Endothelial cell of umbilical vein (primary cell): ENCODE measurements around the gene ADAMTS14. TPM values are rescaled to one million over a fixed set of nuclear protein-coding genes. Genes with fewer than 3 reads are reported as not detected.

Experiments used
- BruUV-seq: library from RNA; stranded (reverse); fragments of 400-500 nt; replicated peaks from 2 replicates; lab custom pipeline; 2021; lab: Mats Ljungman, UMichigan
- CTCF ChIA-PET: fragments of 300-600, 350-600 bp; sonication (Branson Sonifier 250); formaldehyde crosslinking; loops from one replicate; lab custom pipeline; 2021; ENCODE audit warnings: antibody characterized with exemption, inconsistent platforms; lab: Charles Lee
- POLR2A ChIA-PET: fragments of 300-600, 350-600 bp; sonication (Branson Sonifier 250); formaldehyde crosslinking; loops from one replicate; lab custom pipeline; 2021; ENCODE audit warnings: antibody characterized with exemption, inconsistent platforms; lab: Charles Lee
- DNase-seq: peaks from one replicate; pipeline ENCODE4 v3.0.0-alpha.2; 2011; ENCODE audit warnings: low read depth, low spot score
- FAIRE-seq: peaks from 2 replicates; lab custom pipeline; 2011; peaks lifted over from hg19 to GRCh38; lab: Jason Lieb, UNC
- H2AFZ ChIP-seq: 2 replicates; pipeline ENCODE4 v1.6.0; 2012; ENCODE audit warnings: low read depth, low read length, control low read depth, inconsistent platforms
- H3K27ac ChIP-seq: 2 replicates; pipeline ENCODE4 v1.5.1; 2011; ENCODE audit warnings: low read depth, mild to moderate bottlenecking, control low read depth, low read length, moderate library complexity; ENCODE audit not compliant: insufficient read depth
- H3K27me3 ChIP-seq, 2 experiments: 2 replicates each; pipeline versions ENCODE4 v1.6.0 to v1.6.1; 2011; ENCODE audit warnings: low read length in 2 of 2, mixed read lengths in 1 of 2; ENCODE audit not compliant: control insufficient read depth in 2 of 2, insufficient read depth in 2 of 2
- H3K36me3 ChIP-seq, 2 experiments: 2 replicates in 1 of 2; 3 replicates in 1 of 2; pipeline ENCODE4 v1.5.1; 2011; ENCODE audit warnings: low read length in 2 of 2, mild to moderate bottlenecking in 1 of 2, moderate library complexity in 1 of 2; ENCODE audit not compliant: control insufficient read depth in 2 of 2, insufficient read depth in 2 of 2; ENCODE audit errors: extremely low read depth in 1 of 2
- H3K4me1 ChIP-seq: 3 replicates; pipeline ENCODE4 v1.5.1; 2011; ENCODE audit warnings: mild to moderate bottlenecking, low read length; ENCODE audit not compliant: control insufficient read depth, insufficient read depth; ENCODE audit errors: extremely low read depth
- H3K4me2 ChIP-seq: 2 replicates; pipeline ENCODE4 v1.6.1; 2011; ENCODE audit warnings: low read length, control low read depth, mixed read lengths; ENCODE audit not compliant: insufficient read depth
- H3K4me3 ChIP-seq, 3 experiments: fragments of 200-600 bp in 1 of 3; sonication (generic), shearing (Covaris generic) in 1 of 3; replicated peaks in 1 of 3; 2 replicates each; pipeline ENCODE4 v1.5.1; 2011 to 2016; ENCODE audit warnings: control low read depth in 3 of 3, low read length in 3 of 3, mild to moderate bottlenecking in 2 of 3, inconsistent platforms in 1 of 3, low read depth in 1 of 3, moderate library complexity in 1 of 3; ENCODE audit not compliant: insufficient read depth in 1 of 3
- H3K79me2 ChIP-seq: 2 replicates; pipeline ENCODE4 v1.6.0; 2012; ENCODE audit warnings: low read length, inconsistent platforms; ENCODE audit not compliant: control insufficient read depth, insufficient read depth
- H3K9ac ChIP-seq: replicated peaks from 2 replicates; pipeline ENCODE3; 2011; ENCODE audit warnings: low read length, control low read depth; ENCODE audit not compliant: insufficient read depth; ENCODE audit errors: extremely low read depth
- H3K9me1 ChIP-seq: replicated peaks from 3 replicates; pipeline ENCODE4 v1.6.0; 2011; ENCODE audit warnings: mild to moderate bottlenecking, low read length; ENCODE audit not compliant: control insufficient read depth, insufficient read depth; ENCODE audit errors: extremely low read depth
- H3K9me3 ChIP-seq: replicated peaks from 2 replicates; pipeline ENCODE4 v1.5.1; 2012; ENCODE audit warnings: low read length, inconsistent platforms; ENCODE audit not compliant: control insufficient read depth, insufficient read depth
- H4K20me1 ChIP-seq: replicated peaks from 2 replicates; pipeline ENCODE3; 2011; ENCODE audit warnings: mild to moderate bottlenecking, low read length; ENCODE audit not compliant: control insufficient read depth, insufficient read depth; ENCODE audit errors: extremely low read depth
- EZH2 ChIP-seq: IDR thresholded peaks from 2 replicates; pipeline ENCODE4 v1.6.1; 2012; ENCODE audit warnings: borderline replicate concordance, low read depth, mild to moderate bottlenecking, moderate library complexity, low read length, inconsistent platforms; ENCODE audit not compliant: severe bottlenecking
- FOS ChIP-seq: IDR thresholded peaks from 2 replicates; pipeline ENCODE4 v1.6.1; 2011; ENCODE audit warnings: mild to moderate bottlenecking, low read length, moderate library complexity, borderline replicate concordance; ENCODE audit not compliant: insufficient read depth
- GATA2 ChIP-seq: IDR thresholded peaks from 2 replicates; pipeline ENCODE4 v1.7.0; 2011; ENCODE audit warnings: low read depth, mild to moderate bottlenecking, moderate library complexity, mixed read lengths, low read length; ENCODE audit not compliant: insufficient read length, insufficient read depth
- JUN ChIP-seq: IDR thresholded peaks from 2 replicates; pipeline ENCODE4 v1.6.1; 2011; ENCODE audit warnings: borderline replicate concordance, low read depth; ENCODE audit not compliant: insufficient read length, insufficient read depth
- MYC ChIP-seq: IDR thresholded peaks from one replicate; pipeline ENCODE4 v1.6.1; 2011; ENCODE audit warnings: mild to moderate bottlenecking, low read depth, low read length
- POLR2A ChIP-seq: IDR thresholded peaks from 2 replicates; pipeline ENCODE4 v1.6.1; 2012; ENCODE audit warnings: low read depth, mild to moderate bottlenecking, control low read depth, low read length
- POLR2AphosphoS5 ChIP-seq: IDR thresholded peaks from 2 replicates; pipeline ENCODE4 v1.6.1; 2012; ENCODE audit warnings: low read depth, mild to moderate bottlenecking, control low read depth, low read length, moderate library complexity; ENCODE audit not compliant: insufficient read depth
- dilution Hi-C: fragments of 300-500 bp; cut with MboI; formaldehyde crosslinking; loops from one replicate; pipeline ENCODE4 v1.15.0; 2019; ENCODE audit warnings: low sequenced_read_pairs; ENCODE audit not compliant: extremely low pct_ligation_motif_present
- intact Hi-C: fragments of 100-400 bp; cut with micrococcal nuclease; formaldehyde crosslinking; loops from one replicate; pipeline ENCODE4 v1.10.0; 2022
- polyA plus RNA-seq, 4 experiments: library from polyadenylated mRNA; depleted of rRNA in 3 of 4; stranded (reverse) in 3 of 4; unstranded in 1 of 4; fragments of >200 nt; gene quantifications; 2 replicates each; pipeline versions ENCODE4 v1.2.1 to v1.2.3, GENCODE V29; 2011 to 2012; ENCODE audit warnings: missing spikeins in 1 of 4
- total RNA-seq: library from RNA; stranded (reverse); gene quantifications from 2 replicates; pipeline ENCODE4 v1.2.3, GENCODE V29; 2021
- TF ChIP-seq, protein P1 (sequence below): IDR thresholded peaks from 2 replicates; pipeline ENCODE4 v1.6.1; 2011; ENCODE audit not compliant: insufficient read depth, insufficient read length
- TF ChIP-seq, protein P2 (sequence below), 2 donors: IDR thresholded peaks; 1 replicate in 1 of 2; 2 replicates in 1 of 2; pipeline ENCODE4 v1.5.1; 2011; ENCODE audit warnings: low read length in 2 of 2, mild to moderate bottlenecking in 2 of 2, moderate library complexity in 2 of 2, control low read depth in 1 of 2, inconsistent platforms in 1 of 2, low read depth in 1 of 2; ENCODE audit not compliant: insufficient read depth in 1 of 2; ENCODE audit errors: extremely low read depth in 1 of 2

The ADAMTS14 gene
- total and polyA plus RNA-seq, 2 donors (not counting 3 experiments of a cell fraction or from before 2014, with no cell fraction given): not detected

DNA sequence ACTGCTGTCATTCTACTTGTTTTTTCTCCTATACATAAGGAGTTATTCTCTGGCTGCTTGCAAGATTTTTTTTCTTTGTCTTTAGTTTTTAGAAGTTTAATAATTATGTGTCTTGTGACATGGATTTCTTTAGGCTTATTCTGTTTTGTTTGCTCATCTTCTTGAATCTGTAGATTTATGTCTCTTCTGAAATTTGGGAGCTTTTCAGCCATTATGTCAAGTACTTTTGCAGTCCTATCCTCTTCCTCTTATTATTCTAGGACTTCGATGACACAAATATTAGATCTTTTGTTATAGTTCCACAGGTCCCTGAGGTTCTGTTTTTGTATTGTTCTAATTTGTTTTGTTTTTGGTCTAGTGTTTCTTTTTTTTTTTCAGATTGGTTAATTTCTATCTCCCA is 129.5 kb downstream of the ADAMTS14 start:
- dilution Hi-C loops: no loop called here
- H3K9ac ChIP-seq: no peak overlapping the region
- TF ChIP-seq MYC (no peak), GATA2 (no peak), POLR2AphosphoS5 (no peak), JUN (no peak)
- no peaks in the 10 kb centered on the region for H3K9me1 ChIP-seq
- H3K4me2 ChIP-seq: no peak overlapping the region
- H3K4me3 ChIP-seq: no peak overlapping the region
- H3K27me3 ChIP-seq: peaks cover 12 to 21% of the 10 kb centered on the region in 2 experiments
- intact Hi-C loops: no loop called here
- DNase-seq (no peak), FAIRE-seq (no peak)
- H2AFZ ChIP-seq: no peak overlapping the region
- CTCF ChIA-PET: interaction anchor here (1.1 kb wide), 1 partner anchor 8 kb away, joined by 3 read pairs; no protein-coding TSS in a partner anchor
- BruUV-seq: no TSS peak
- no peaks in the 10 kb centered on the region for H3K36me3 ChIP-seq
- H3K9me3 ChIP-seq: no peaks in the 10 kb centered on the region
- no peaks in the 10 kb centered on the region for H3K79me2 ChIP-seq
- no peaks in the 10 kb centered on the region for H3K4me1 ChIP-seq
- no peaks in the 10 kb centered on the region for H4K20me1 ChIP-seq
- POLR2A ChIA-PET: no interaction called here
- H3K27ac ChIP-seq: no peak overlapping the region

DNA sequence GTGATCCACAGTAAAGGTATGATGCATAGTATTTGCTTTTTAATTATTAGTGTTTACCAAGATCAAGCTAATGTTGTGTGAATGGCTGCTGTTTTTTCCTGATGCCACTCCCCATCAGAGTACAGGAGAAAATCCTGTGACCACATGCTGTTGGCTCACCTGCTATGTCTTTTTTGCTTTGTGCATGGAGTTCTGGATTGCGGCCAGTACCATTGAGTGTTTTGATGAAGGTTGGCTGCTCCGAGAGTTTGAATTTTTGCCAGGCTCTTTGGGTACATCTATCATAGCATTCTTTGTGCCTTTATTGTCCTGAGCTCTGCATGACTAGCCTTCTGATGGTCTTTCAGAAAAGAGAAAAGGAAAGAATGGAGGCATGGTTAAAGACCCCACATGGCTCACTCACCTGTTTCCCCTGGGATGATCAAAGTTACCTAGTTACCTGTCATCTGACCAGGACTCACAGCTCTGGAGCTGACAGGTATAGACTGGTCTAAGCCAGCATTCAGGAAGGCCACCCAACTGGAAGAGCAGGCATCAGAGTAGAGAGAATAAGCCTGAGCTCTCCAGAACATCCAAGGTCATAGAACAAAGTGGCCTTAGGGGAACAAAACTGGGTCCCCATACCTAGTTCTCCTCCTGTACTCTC is 131.6 kb downstream of the ADAMTS14 start:
- TF ChIP-seq MYC: no peak
- no peak for TF ChIP-seq JUN
- no peak for TF ChIP-seq POLR2AphosphoS5
- no peak for TF ChIP-seq FOS
- TF ChIP-seq, protein P1, sequence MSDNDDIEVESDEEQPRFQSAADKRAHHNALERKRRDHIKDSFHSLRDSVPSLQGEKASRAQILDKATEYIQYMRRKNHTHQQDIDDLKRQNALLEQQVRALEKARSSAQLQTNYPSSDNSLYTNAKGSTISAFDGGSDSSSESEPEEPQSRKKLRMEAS: no peak
- no peak for TF ChIP-seq GATA2
- TF ChIP-seq EZH2: no peak
- TF ChIP-seq POLR2A: no peak
- TF ChIP-seq, protein P2, sequence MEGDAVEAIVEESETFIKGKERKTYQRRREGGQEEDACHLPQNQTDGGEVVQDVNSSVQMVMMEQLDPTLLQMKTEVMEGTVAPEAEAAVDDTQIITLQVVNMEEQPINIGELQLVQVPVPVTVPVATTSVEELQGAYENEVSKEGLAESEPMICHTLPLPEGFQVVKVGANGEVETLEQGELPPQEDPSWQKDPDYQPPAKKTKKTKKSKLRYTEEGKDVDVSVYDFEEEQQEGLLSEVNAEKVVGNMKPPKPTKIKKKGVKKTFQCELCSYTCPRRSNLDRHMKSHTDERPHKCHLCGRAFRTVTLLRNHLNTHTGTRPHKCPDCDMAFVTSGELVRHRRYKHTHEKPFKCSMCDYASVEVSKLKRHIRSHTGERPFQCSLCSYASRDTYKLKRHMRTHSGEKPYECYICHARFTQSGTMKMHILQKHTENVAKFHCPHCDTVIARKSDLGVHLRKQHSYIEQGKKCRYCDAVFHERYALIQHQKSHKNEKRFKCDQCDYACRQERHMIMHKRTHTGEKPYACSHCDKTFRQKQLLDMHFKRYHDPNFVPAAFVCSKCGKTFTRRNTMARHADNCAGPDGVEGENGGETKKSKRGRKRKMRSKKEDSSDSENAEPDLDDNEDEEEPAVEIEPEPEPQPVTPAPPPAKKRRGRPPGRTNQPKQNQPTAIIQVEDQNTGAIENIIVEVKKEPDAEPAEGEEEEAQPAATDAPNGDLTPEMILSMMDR (IDR thresholded peaks at IDR 0.05; ENCODE audit: extremely low read depth in 1 of 2, insufficient read depth in 1 of 2, low read depth in 1 of 2, low read length in 2 of 2): no peak
- BruUV-seq: no TSS peak
- CTCF ChIA-PET: interaction anchor here (0.6 kb wide), 1 partner anchor 140 kb away, joined by 4 read pairs; no protein-coding TSS in a partner anchor
- intact Hi-C loops: no loop called here
- dilution Hi-C loops: no loop called here
- FAIRE-seq (no peak), DNase-seq (no peak)
- H3K9me1 ChIP-seq: no peaks in the 10 kb centered on the region
- no peaks in the 10 kb centered on the region for H3K36me3 ChIP-seq
- H3K4me3 ChIP-seq: no peak overlapping the region
- H3K27me3 ChIP-seq: peaks cover 13 to 29% of the 10 kb centered on the region in 2 experiments
- H3K9ac ChIP-seq: no peak overlapping the region
- no peaks in the 10 kb centered on the region for H3K79me2 ChIP-seq
- no peaks in the 10 kb centered on the region for H3K4me1 ChIP-seq
- no peaks in the 10 kb centered on the region for H3K9me3 ChIP-seq
- POLR2A ChIA-PET: no interaction called here
- H2AFZ ChIP-seq: no peak overlapping the region
- no peak overlapping the region for H3K4me2 ChIP-seq
- H3K27ac ChIP-seq: no peak overlapping the region
- H4K20me1 ChIP-seq: no peaks in the 10 kb centered on the region
